ENCODE data around the gene PUS7L.
"Not testable (repeated sequence)": the region's sequence is repeated elsewhere in the genome, so short reads cannot be mapped to it uniquely, and the experiment has no call there.

The PUS7L gene

GRCh38 chr12:43730283-43730682, 28.3 kb downstream of the PUS7L start:
- no peak for TF ChIP-seq CTCF (IDR thresholded peaks at IDR 0.05; ENCODE audit: extremely low read depth, missing control alignments)
- DNase-seq (ENCODE audit: low spot score), result no peak

GRCh38 chr12:43728698-43729097, 29.9 kb downstream of the PUS7L start:
- TF ChIP-seq CTCF (IDR thresholded peaks at IDR 0.05; ENCODE audit: extremely low read depth, missing control alignments), result no peak
- DNase-seq (ENCODE audit: low spot score), result no peak

- TF ChIP-seq CTCF (IDR thresholded peaks at IDR 0.05; ENCODE audit: extremely low read depth, missing control alignments), result no peak
- no peak for DNase-seq (ENCODE audit: low spot score)
Measured at GRCh38 chr12:43728117-43728516, 30.5 kb downstream of the PUS7L start.

- no peak for TF ChIP-seq CTCF (IDR thresholded peaks at IDR 0.05; ENCODE audit: extremely low read depth, missing control alignments)
- DNase-seq (ENCODE audit: low spot score), result no peak
Measured at GRCh38 chr12:43723134-43723533, 35.5 kb downstream of the PUS7L start.

- no peak for DNase-seq (ENCODE audit: low spot score)
- TF ChIP-seq CTCF (IDR thresholded peaks at IDR 0.05; ENCODE audit: extremely low read depth, missing control alignments), result no peak
Measured at GRCh38 chr12:43722621-43723020, 36.0 kb downstream of the PUS7L start.

- no peak for TF ChIP-seq CTCF (IDR thresholded peaks at IDR 0.05; ENCODE audit: extremely low read depth, missing control alignments)
- no peak for DNase-seq (ENCODE audit: low spot score)
Measured at GRCh38 chr12:43711348-43711747, 47.2 kb downstream of the PUS7L start.

GRCh38 chr12:43703772-43704171, 54.8 kb downstream of the PUS7L start:
- not testable (repeated sequence) for DNase-seq (ENCODE audit: low spot score)

- DNase-seq (ENCODE audit: low spot score), result not testable (repeated sequence)
Measured at GRCh38 chr12:43701194-43701593, 57.4 kb downstream of the PUS7L start.

GRCh38 chr12:43696154-43696553, 62.4 kb downstream of the PUS7L start:
- DNase-seq (ENCODE audit: low spot score), result no peak
- no peak for TF ChIP-seq CTCF (IDR thresholded peaks at IDR 0.05; ENCODE audit: extremely low read depth, missing control alignments)
